Measurements from ENCODE around the gene ACHE.
A peak's percentile ranks its signal among the peaks of the same experiment; 100 is the strongest.
"Not testable (repeated sequence)": the region's sequence is repeated elsewhere in the genome, so short reads cannot be mapped to it uniquely, and the experiment has no call there.

The ACHE gene

GRCh38 chr7:100895701-100895955, at the start of gene ACHE:
TSS of gene ACHE (minus strand) at chr7:100895888. CDS start at chr7:100894232, 1,656 bp downstream.
- DNase-seq, result no peak

DNA sequence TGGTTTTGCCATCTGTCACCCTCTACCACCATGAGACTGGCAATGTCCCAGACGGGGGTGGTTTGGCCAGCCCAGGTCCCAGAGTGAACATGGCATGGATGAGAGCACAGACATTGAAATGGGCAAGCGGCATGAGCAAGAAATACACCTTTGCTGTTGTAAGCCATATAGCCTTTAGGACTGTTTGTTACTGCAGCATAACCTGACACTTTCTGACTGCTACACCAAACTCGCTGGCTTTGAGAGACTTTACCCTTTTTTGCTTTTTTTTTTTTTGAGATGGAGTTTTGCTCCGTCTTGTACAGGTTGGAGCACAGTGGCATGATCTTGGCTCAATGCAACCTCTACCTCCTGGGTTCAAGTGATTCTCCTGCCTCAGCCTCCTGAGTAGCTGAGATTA, 48.5 kb upstream of the ACHE start:
- DNase-seq, result no peak

DNA sequence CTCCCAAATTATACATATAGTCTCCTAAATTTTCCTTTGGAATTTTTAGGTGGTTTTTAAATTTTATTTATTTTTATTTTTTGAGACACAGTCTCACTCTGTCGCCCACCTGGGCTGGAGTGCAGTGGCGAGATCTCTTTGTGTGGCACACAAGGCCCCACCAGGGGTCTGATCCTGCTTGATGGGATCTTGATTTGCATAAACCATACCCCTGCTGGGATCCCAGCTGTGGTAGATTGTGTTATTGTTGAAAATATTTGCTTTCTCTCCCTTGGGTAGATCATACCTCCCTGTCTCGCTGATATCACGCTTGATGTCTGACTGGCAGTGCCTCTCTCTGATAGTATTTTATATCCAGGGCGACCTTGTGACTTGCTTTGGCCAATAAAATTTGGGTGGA, 48.0 kb upstream of the ACHE start:
- DNase-seq, result no peak

DNA sequence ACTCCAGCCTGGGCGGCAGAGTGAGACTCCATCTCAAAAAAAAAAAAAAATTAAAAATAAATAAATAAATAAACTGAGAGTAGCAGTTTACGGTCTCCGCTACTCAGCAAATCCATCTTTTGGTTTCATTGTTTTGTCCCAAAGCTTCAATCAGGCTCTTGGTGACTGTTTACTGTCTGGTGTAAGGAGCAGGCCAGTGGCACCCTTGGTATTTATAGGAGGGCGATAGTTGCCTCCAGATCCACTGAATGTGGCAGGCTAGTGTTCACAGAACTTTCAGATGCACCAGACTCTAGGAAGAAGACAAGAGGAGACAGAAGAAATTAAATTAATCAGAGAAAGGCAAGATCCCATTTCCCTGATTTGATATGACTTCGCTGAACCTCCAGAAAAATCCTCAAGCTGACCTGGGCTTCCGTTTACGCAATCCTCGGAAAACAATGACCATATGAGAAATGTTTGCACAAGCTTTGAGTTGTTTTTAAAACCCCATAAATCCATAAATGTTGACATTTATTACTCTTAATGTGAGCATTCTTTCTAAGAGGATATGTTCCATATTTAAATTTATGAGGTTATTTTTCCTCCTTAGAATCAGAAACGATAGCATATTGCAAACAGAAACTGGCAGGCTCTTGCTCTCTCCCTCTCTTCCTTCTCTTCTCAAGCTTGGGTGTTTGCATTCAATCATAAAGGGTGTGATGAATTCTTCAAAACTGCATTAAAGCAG, 46.5 kb upstream of the ACHE start:
- DNase-seq, result no peak

DNA sequence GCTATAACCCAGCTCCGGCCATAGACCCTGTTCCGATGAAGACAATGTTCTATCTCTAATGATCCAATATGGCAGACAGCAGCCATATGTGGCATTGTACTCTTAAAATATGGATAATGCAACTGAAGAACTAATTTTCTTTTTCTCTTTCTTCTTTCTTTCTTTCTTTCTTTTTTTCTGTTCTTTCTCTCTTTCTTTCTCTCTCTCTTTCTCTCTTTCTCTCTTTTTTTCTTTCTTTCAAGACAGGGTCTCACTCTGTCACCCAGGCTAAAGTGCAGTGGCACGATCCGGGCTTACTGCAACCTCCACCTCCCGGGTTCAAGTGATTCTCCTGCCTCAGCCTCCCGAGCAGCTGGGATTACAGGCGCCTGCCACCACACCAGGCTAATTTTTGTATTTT, 40.5 kb upstream of the ACHE start:
- not testable (repeated sequence) for DNase-seq

DNA sequence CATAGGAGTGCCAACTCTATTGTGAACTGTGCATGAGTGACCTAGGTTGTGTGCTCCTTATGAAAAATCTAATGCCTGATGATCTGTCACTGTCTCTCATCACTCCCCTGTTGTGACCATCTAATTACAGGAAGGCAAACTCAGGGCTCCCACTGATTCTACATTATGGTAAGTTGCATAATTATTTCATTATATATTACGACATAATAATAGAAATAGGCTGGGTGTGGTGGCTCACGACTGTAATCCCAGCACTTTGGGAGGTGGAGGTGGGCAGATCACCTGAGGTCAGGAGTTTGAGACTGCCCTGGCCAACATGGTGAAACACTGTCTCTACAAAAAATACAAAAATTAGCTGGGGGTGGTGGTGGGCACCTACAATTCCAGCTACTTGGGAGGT, 39.7 kb upstream of the ACHE start:
- DNase-seq, result not testable (repeated sequence)

- no peak for DNase-seq
Measured at GRCh38 chr7:100933734-100934133, 38.0 kb upstream of the ACHE start.

DNA sequence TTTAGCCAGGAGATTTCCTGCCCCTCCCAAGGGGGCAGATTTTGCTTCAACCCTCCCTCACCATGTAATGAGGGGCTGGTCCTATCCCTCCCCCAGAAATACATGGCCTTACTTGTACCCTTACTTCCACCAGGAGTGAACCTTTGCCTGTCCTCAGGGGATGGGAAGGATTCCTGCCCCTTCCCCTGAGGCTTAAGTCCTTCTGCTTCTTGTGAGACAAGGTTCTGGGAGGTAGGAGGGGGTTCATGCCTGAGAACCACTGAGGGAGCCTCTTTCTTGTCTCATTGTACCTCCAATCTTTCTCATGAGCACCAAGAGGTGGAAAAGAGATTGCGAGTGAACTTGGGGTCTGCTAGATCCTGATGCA, 34.1 kb upstream of the ACHE start:
- no peak for DNase-seq

DNA sequence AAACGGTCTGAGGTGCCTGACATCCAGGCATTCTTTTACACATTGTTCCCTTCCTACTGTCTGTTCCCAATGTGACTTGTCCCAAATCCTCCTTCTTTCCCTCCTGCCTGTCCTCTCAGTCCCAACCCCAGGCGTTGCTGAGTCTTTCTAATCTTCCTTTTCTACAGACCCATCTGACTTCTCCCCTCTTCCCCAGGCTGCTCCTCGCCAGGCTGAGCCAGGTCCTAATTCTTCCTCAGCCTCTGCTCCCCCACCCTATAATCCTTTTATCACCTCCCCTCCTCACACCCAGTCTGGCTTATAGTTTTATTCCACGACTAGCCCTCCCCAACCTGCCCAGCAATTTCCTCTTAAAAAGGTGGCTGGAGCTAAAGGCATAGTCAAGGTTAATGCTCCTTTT, 27.9 kb upstream of the ACHE start:
- DNase-seq, result not testable (repeated sequence)

GRCh38 chr7:100921039-100921438, 25.4 kb upstream of the ACHE start:
- no peak for DNase-seq

DNA sequence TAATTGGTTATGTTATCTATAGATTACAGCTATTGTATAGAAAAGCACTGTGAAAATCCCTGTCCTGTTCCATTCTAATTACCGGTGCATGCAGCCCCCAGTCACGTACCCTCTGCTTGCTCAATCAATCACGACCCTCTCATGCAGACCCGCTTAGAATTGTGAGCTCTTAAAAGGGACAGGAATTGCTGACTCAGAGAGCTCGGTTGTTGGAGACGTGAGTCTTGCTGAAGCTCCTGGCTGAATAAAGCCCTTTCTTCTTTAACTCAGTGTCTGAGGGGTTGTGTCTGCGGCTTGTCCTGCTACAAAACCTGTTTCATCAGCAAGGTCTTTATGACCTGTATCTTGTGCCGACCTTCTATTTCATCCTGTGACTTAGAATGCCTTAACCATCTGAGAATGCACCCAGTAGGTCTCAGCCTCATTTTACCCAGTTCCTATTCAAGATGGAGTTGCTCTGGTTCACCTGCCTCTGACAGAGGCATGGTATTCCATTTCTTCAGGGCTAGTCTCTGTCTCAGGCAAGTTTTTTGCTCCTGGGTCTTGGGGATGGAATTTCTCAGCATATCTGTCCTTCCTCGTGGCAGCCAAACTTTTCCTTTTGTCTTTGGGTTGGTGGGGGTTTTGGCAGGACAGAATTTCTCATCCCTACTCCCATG, 24.2 kb upstream of the ACHE start:
- DNase-seq, result not testable (repeated sequence)

DNA sequence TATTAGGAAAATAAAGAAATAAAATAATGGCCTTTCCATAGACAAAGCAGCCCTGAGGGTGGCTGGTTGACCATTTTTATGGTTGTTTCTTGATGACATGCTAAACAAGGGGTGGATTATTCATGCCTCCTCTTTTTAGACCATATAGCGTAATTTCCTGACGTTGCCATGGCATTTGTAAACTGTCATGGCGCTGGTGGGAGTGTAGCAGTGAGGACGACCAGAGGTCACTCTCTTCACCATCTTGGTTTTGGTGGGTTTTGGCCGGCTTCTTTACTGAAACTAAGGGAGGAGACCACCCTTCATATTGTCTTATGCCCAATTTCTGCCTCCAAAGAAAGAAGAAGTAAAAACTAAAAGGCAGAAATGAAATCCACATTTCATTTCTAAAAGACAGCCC, 23.6 kb upstream of the ACHE start:
- DNase-seq, result not testable (repeated sequence)

DNA sequence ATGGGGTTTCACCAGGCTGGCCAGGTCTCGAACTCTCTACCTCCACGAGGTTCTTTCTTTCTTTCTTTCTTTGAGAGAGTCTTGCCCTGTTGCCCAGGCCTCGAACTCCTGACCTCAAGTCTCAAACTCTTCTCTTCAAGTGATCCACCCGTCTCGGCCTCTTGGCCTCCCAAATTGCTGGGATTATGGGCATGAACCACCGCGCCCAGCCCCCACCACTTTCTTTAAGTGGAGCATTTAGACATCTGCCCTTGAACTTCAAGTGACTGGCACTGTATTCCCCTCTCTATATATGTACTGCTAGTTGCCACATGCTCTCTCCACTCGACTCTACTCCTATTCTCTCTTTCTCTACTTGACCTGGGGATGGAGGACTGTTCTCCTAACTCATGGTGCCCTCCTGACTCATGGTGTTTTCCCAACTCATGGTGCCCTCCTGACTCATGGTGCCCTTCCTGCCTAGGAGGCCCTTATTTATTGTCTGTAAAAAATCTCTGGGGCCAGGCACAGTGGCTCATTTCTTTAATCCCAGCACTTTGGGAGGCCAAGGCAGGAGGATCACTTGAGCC, 19.3 kb upstream of the ACHE start:
- DNase-seq, result peak; percentile 11

- DNase-seq, result no peak
Measured at GRCh38 chr7:100914208-100914878, 18.7 kb upstream of the ACHE start.

GRCh38 chr7:100911484-100911883, 15.8 kb upstream of the ACHE start:
- DNase-seq, result no peak

- not testable (repeated sequence) for DNase-seq
Measured at GRCh38 chr7:100910443-100910842, 14.8 kb upstream of the ACHE start.

- DNase-seq, result no peak
Measured at GRCh38 chr7:100908512-100908911, 12.8 kb upstream of the ACHE start.

GRCh38 chr7:100902638-100903037, 7.0 kb upstream of the ACHE start:
- no peak for DNase-seq

DNA sequence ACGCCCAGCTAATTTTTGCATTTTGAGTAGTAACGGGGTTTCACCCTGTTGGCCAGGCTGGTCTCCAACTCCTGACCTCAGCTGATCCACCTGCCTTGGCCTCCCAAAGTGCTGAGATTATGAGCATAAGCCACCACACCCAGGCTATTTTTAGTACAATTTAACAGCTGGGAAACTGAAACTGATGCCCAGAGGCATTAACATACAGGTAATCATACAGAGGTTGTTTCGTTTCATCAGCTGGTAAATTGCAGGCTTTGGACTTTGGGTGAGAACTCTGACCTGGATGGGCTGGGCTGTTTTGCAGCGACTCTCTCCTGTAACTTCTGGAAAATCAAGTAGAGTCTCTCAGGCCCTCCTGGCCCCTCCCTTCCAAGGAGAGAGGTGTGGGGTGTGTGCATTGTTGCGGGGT, 6.2 kb upstream of the ACHE start:
- no peak for DNase-seq

DNA sequence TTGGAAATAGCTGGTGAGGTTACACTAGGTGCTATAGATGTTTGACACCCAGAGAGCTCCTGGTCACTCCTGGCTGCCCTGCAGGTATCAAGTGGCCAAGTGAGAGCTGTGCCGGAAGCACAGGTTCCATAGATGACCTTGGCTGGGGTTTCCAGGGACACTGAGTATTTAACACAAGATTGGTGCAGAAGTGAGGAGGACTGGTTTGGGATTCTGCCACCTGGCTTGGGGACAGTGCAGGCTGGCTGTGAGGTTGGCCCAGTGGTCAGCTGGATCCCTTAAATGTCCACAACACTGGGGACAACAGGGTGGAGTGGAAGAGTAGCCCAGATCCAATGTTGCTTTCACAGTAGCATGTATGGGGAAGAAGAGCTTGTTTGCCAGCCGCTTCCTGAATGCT, 5.3 kb upstream of the ACHE start:
- DNase-seq, result no peak

- DNase-seq, result no peak
Measured at GRCh38 chr7:100899432-100899831, 3.7 kb upstream of the ACHE start.

- DNase-seq, result no peak
Measured at GRCh38 chr7:100897772-100898454, 2.2 kb upstream of the ACHE start.
